Kidney (tissue), 14 donors: Measurements from ENCODE around the gene MZB1. TPM values are rescaled to one million over a fixed set of nuclear protein-coding genes. Genes with fewer than 3 reads are reported as not detected.

Source experiments
- DNase-seq, 5 donors: peaks; one replicate each; pipeline ENCODE4 v3.0.0-alpha.2; 2013 to 2020
- FAIRE-seq: peaks from 2 replicates; lab custom pipeline; 2012; peaks lifted over from hg19 to GRCh38; lab: Jason Lieb, UNC
- H3K27ac ChIP-seq, 2 donors: one replicate each; pipeline ENCODE4 v1.7.0; 2013; ENCODE audit warnings: low read depth in 2 of 2, low read length in 2 of 2, inconsistent platforms in 1 of 2
- H3K27me3 ChIP-seq: one replicate; pipeline ENCODE4 v1.7.1; 2013; ENCODE audit warnings: low read length, inconsistent platforms; ENCODE audit not compliant: control insufficient read depth, insufficient read depth
- H3K36me3 ChIP-seq, 3 donors: one replicate each; pipeline versions ENCODE4 v1.7.0 to v1.7.1; 2013; ENCODE audit warnings: low read length in 3 of 3, control low read depth in 1 of 3, inconsistent platforms in 1 of 3; ENCODE audit not compliant: insufficient read depth in 3 of 3, control insufficient read depth in 2 of 3
- H3K4me1 ChIP-seq, 3 donors: one replicate each; pipeline versions ENCODE4 v1.7.0 to v1.7.1; 2013; ENCODE audit warnings: low read length in 3 of 3, inconsistent platforms in 1 of 3, low read depth in 1 of 3; ENCODE audit not compliant: control insufficient read depth in 2 of 3, insufficient read depth in 2 of 3
- H3K4me3 ChIP-seq, 3 donors: one replicate each; pipeline versions ENCODE4 v1.7.0 to v1.8.1; 2013; ENCODE audit warnings: low read length in 3 of 3, control low read depth in 1 of 3, inconsistent platforms in 1 of 3
- H3K9ac ChIP-seq, 3 donors: one replicate each; pipeline versions ENCODE4 v1.7.0 to v1.7.1; 2013; ENCODE audit warnings: low read length in 3 of 3, control low read depth in 1 of 3, inconsistent platforms in 1 of 3
- H3K9me3 ChIP-seq, 3 donors: one replicate each; pipeline versions ENCODE4 v1.7.0 to v1.7.1; 2013; ENCODE audit warnings: low read length in 3 of 3, control low read depth in 1 of 3, inconsistent platforms in 1 of 3; ENCODE audit not compliant: control insufficient read depth in 2 of 3, insufficient read depth in 1 of 3
- intact Hi-C: fragments of 100-400 bp; cut with DNase I; formaldehyde crosslinking; loops from one replicate; pipeline ENCODE4 v1.11.1; 2022
- polyA plus RNA-seq: library from polyadenylated mRNA; stranded (reverse); fragments of 350-450 nt; fragmentation: Illumina TruSeq; extraction: RNeasy Lipid Tissue Mini Kit (QIAGEN cat#74804); gene quantifications from one replicate; pipeline ENCODE4 v1.2.3, GENCODE V29; 2014; ENCODE audit warnings: low read depth, low replicate concordance; ENCODE audit not compliant: insufficient read depth
- total RNA-seq: library from RNA; stranded (reverse); fragmentation: NEBNext Ultra II Directional; extraction: Animal tissue kit (Norgen Biotek cat#: 25700); gene quantifications from one replicate; pipeline ENCODE4 v1.2.1, GENCODE V29; 2021
- TF ChIP-seq, protein P1 (sequence below): IDR thresholded peaks from 3 replicates; pipeline ENCODE4 v1.5.1; 2012; ENCODE audit warnings: mild to moderate bottlenecking, moderate library complexity, borderline replicate concordance; ENCODE audit not compliant: insufficient read depth; ENCODE audit errors: extremely low read depth
- donor health status: control.
- donor health status: control.
- donor health status: control.
- donor health status: control.
- donor health status: control.
- donor health status: DM: yes; HTN: yes; CAD: no.
- donor health status: Normal renal cell carcinoma (clear cell type).

The MZB1 gene
- total and polyA plus RNA-seq, 2 donors from 2014 or later, result 1.2 to 49.6 TPM

DNA sequence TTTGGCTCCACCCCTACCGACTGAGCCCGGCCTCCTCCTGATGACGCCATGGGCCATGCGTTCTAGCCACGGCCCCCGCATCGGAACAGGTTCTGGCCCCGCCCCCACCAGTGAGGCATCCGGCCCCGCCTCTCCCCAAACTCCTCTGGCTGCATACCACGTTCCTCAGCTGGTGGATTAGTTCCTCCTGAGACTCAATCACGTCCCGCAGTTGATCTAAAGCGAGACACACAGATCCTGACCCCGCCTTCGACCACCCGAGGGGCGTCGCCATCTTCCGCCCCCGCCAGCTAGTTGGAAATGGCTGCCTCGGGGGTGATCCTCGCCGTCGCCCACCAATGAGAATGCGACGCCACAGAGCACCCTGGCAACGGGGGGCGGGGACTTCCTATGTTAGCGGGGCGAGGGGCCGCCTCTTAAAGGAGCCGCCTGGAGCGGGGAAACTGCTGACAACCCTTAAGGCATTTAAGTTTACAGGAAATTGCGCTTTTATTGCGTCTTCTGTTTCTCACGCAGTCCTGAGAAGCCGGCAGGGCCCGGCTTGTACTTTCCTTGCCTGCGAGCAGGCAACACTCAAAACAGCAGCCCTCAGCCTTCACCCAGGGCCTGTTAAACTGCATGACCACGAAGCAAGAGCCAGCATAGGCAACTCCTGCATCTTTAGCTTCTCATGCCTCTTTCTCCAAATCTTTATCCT, 14.2 kb upstream of the MZB1 start, which contains the start of gene SPATA24:
Gene SPATA24, minus strand, starts transcription at position 303 of the 697 bp plus-strand sequence. Its CDS starts 29 bp downstream, at position 274.
- FAIRE-seq, result no peak
- peak within 1 kb of the TSS; percentile 72 to 86 (median 75) for H3K4me3 ChIP-seq
- H3K27me3 ChIP-seq, result no peaks in the 10 kb centered on the region

DNA sequence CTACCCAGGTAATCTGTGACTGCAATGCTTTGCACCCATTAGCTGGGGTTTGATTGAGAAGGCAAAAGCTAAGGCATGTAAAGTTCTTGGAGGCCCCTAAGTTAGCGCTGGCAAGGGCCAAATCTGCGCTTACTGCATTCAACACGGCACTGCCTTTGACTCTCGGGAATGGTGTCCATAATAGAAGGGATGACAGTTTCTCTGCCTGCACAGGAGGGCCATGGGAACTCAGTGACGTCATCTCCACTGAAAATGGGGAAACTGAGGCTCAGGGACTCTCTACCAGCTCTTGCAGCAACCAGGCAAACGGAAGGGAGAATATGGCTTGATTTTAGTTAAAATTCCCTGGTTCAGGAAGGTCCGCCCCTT, 13.7 kb upstream of the MZB1 start:
- no peaks in the 10 kb centered on the region for H3K9me3 ChIP-seq
- no peaks in the 10 kb centered on the region for H3K27me3 ChIP-seq
- DNase-seq, result no peak
- peak overlapping the region; percentile 95 for H3K27ac ChIP-seq
- peaks cover 3 to 25% (median 11%) of the 10 kb centered on the region in 3 donors for H3K4me1 ChIP-seq
- H3K36me3 ChIP-seq, result no peaks in the 10 kb centered on the region
- H3K9ac ChIP-seq, result peak overlapping the region; percentile 53 to 87 (median 70)
- TF ChIP-seq, protein P1, sequence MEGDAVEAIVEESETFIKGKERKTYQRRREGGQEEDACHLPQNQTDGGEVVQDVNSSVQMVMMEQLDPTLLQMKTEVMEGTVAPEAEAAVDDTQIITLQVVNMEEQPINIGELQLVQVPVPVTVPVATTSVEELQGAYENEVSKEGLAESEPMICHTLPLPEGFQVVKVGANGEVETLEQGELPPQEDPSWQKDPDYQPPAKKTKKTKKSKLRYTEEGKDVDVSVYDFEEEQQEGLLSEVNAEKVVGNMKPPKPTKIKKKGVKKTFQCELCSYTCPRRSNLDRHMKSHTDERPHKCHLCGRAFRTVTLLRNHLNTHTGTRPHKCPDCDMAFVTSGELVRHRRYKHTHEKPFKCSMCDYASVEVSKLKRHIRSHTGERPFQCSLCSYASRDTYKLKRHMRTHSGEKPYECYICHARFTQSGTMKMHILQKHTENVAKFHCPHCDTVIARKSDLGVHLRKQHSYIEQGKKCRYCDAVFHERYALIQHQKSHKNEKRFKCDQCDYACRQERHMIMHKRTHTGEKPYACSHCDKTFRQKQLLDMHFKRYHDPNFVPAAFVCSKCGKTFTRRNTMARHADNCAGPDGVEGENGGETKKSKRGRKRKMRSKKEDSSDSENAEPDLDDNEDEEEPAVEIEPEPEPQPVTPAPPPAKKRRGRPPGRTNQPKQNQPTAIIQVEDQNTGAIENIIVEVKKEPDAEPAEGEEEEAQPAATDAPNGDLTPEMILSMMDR, result no peak
- no peak for FAIRE-seq
- intact Hi-C loops, result no loop called here
- H3K4me3 ChIP-seq, result peak overlapping the region; percentile 72 to 86 (median 75)

More for the DNA sequence above, 14.2 kb upstream of the MZB1 start, which contains the start of gene SPATA24:
- Histone ChIP-seq H3K27ac (peak within 1 kb of the TSS; percentile 95), H3K9me3 (no peaks in the 10 kb centered on the region), H3K36me3 (no peaks in the 10 kb centered on the region), H3K9ac (peak within 1 kb of the TSS; percentile 70 to 87 (median 75)), H3K4me1 (peaks cover 3 to 25% (median 11%) of the 10 kb centered on the region in 3 donors)
- intact Hi-C loops, result no loop called here
- TF ChIP-seq, protein P1, result no peak
- peak; percentile 98 to 99 (median 99) for DNase-seq

DNA sequence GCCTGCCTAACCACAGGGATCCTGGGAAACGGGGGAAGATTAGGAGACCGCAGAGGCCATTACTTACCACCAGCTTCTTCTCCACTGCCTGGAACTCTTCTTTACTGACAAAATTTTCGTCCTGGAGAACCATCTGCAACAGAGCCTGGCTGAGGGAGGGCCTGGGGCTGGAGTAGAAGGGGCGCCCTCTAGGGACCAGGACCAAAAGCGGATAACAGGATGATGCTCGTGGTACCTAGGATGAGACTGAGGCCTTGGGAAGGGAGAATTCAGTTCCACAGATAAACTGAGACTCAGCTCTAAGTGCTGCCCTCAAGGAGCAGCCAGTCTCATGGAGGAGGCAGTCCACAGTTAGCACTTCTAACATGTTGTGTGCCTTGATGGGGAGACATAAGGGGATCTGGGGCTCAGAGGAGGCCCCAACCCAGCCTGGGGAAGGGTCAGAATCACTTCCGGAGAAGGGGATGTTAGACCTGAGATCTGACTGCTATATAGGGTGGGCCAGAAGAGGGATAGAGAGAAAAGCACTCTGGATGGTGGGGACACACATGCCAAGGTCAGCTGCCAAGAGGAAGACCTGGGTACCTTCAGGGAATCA, 12.9 kb upstream of the MZB1 start:
- no peak overlapping the region for H3K9ac ChIP-seq
- DNase-seq, result peak in 1 of 5 donors; percentile 29
- H3K4me3 ChIP-seq, result peak overlapping the region in 1 of 3 donors; percentile 72
- H3K27me3 ChIP-seq, result no peaks in the 10 kb centered on the region
- FAIRE-seq, result no peak
- H3K9me3 ChIP-seq, result no peaks in the 10 kb centered on the region
- H3K27ac ChIP-seq, result no peak overlapping the region
- TF ChIP-seq, protein P1, result no peak
- intact Hi-C loops, result no loop called here
- peaks cover 3 to 25% (median 11%) of the 10 kb centered on the region in 3 donors for H3K4me1 ChIP-seq
- no peaks in the 10 kb centered on the region for H3K36me3 ChIP-seq
